ENCODE measurements around the gene GLRX5. TPM values are rescaled to one million over a fixed set of nuclear protein-coding genes. Genes with fewer than 3 reads are reported as not detected.

Gene GLRX5
- total RNA-seq, 2 donors from 2014 or later: 35.5 to 36.1 TPM

DNA sequence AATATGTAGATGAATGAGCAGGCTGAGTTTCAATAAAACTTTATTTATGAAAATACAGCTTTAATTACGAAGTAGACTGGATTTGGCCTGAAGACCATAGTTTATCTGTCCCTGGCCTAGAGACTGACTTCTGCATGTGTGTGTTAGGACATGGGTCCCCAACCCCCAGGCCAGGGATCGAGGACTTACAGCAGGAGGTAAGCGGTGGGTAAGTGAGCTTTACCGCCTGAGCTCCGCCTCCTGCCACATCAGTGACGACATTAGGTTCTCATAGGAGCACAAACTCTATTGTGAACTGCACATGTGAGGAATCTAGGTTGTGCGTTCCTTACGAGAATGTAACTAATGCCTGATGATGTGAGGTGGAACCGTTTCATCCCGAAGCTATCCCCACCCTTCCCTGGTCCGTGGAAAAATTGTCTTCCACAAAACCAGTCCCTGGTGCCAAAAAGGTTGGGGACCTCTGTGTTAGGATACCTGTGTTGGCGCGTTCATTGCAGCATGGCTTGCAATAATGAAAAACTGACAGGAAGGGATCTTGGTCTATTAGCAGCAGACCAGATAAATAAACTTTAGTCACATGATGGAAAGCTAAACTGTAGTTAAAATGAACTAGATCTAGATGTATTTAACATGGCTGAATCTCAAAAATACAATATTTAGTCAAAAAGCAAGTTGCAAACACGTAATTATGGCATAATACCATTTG is 4.1 kb downstream of the GLRX5 start:
- DNase-seq (ENCODE audit: low spot score): no peak
- Mint-ChIP-seq H3K4me3 (no peak overlapping the region), H3K9me3 (no peaks in the 10 kb centered on the region), H3K27me3 (no peaks in the 10 kb centered on the region), H3K27ac (no peak overlapping the region), H3K36me3 (no peaks in the 10 kb centered on the region), H3K4me1 (ENCODE audit: low read depth in 2 of 2) (peaks cover 31 to 35% of the 10 kb centered on the region in 2 donors)
- ATAC-seq: no peak

DNA sequence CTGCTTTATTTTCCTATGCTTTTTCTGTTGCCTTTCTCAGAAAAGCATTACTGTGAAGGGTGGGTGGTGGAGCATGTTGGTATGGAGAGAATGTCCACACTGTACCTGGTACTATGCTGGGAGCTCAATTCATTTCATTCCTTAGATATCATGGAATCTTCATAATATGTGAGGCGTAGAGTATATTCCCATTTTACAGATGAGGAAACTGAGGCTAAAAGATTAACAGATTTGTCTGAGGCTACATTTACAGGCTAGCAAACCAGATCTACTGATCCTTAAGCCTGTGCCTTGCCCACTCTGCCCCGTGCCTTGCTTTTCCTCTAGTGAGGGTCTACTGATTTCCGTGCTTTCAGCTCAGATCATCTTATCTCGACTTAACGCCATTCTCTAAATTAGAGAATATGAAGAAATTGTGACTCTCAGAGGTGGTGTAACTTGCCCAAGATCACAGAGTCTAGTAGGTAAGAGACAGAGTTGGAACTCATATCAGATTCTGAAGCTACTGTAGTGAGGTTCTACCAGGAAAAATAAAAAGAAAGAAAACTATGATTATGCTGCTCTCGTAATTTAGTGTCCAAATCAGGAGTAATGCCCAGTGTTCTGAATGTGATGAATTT is 5.5 kb downstream of the GLRX5 start:
- ATAC-seq: no peak
- Mint-ChIP-seq H3K4me1 (ENCODE audit: low read depth in 2 of 2) (peaks cover 30 to 34% of the 10 kb centered on the region in 2 donors), H3K27me3 (no peaks in the 10 kb centered on the region), H3K36me3 (no peaks in the 10 kb centered on the region), H3K9me3 (no peaks in the 10 kb centered on the region), H3K27ac (no peak overlapping the region), H3K4me3 (no peak overlapping the region)
- no peak for DNase-seq (ENCODE audit: low spot score)

DNA sequence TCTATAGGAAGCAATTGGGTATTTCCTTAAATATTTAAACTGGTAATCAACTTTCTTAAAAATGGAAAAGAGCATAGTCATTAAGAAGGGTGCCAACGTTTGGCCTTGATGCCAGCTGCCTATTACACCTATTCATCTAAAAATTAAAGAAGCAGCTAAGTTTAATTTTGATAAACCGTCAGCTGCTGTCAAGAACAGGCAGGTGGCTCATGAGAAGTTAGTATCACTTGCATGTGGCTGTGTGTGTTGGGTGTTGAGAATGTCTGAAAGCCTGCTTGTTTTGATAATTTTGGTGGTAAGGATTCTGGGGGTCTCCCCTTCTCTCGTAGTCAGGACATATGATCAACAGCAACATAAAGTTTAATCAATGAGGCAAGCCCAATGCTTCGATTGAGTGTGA is 6.5 kb downstream of the GLRX5 start:
- no peaks in the 10 kb centered on the region for H3K27me3 Mint-ChIP-seq
- DNase-seq (ENCODE audit: low spot score) (no peak), ATAC-seq (no peak)
- peaks cover 20 to 24% of the 10 kb centered on the region in 2 donors for H3K4me1 Mint-ChIP-seq (ENCODE audit: low read depth in 2 of 2)
- H3K9me3 Mint-ChIP-seq: no peaks in the 10 kb centered on the region
- H3K27ac Mint-ChIP-seq: no peak overlapping the region
- no peak overlapping the region for H3K4me3 Mint-ChIP-seq
- no peaks in the 10 kb centered on the region for H3K36me3 Mint-ChIP-seq

DNA sequence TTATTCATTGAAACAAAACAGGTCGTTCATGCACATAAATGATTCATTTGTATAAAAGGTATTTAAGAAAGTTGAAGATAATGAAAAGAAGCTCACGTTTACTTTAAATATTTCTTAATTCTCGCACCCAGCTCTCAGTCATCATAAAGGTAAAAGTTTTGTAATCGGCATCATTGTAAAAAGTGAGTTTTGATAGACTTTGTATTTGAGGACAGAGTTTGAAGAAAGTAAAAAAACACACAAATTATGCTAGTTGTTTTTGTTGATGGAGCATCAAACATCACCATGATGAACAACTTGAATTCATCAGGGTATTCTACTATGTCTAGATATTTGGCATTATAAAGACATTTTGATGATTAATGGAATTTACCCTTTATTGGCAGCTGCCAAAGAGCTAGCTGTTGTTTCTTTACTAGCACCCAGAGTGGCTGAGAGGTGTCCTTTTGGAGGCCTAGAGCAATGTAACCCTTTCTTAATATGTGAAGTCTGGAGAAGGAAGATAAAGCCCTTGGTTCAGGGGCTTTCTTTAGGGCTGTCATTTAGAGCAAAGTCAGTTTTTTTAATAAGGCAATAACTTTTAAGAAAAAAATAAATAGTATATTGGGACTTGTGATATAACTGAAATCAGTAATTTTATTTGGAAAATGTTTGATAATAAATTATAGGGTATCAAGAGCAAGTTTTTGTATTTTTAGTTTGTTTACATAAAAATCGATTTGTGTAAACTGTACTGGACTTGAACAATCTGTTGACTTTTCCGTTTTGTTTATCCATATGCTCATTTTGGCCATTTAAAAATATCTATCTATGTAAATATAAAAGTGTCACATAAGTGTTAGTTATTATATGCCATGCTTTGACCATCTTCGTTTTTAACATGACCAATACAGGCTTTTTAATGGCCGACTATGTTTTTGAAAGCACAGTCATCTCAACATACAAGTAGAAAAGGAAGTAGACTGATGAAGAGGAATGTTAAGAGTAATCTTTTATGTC is 7.4 kb downstream of the GLRX5 start:
- no peaks in the 10 kb centered on the region for H3K9me3 Mint-ChIP-seq
- no peak overlapping the region for H3K27ac Mint-ChIP-seq
- no peak for DNase-seq (ENCODE audit: low spot score)

DNA sequence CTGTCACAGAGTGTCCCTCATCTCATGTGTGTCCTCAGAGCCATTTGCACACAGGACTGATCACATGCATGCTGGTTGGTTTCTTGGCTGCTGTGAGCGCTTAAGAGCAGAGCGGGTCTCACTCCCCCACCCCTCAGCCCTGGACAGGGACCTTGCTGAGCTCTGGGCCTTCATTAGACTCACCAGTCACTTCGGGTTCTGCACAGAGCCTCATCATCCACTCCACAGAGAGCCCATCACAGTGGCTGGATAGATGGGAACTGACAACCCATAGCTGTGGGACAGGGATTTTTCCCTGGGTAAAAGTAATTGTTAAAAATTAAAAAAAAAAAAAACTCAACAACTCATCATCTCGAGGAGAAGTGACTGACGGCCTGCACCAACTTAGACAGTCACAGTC is 8.2 kb downstream of the GLRX5 start:
- no peaks in the 10 kb centered on the region for H3K9me3 Mint-ChIP-seq
- peaks cover 10 to 11% of the 10 kb centered on the region in 2 donors for H3K4me1 Mint-ChIP-seq (ENCODE audit: low read depth in 2 of 2)
- H3K27ac Mint-ChIP-seq: no peak overlapping the region
- no peaks in the 10 kb centered on the region for H3K27me3 Mint-ChIP-seq
- H3K36me3 Mint-ChIP-seq: no peaks in the 10 kb centered on the region
- DNase-seq (ENCODE audit: low spot score): no peak
- no peak for ATAC-seq
- no peak overlapping the region for H3K4me3 Mint-ChIP-seq

More for the DNA sequence above, 7.4 kb downstream of the GLRX5 start:
- Mint-ChIP-seq H3K36me3 (no peaks in the 10 kb centered on the region), H3K4me3 (no peak overlapping the region), H3K4me1 (ENCODE audit: low read depth in 2 of 2) (peaks cover 14 to 16% of the 10 kb centered on the region in 2 donors), H3K27me3 (no peaks in the 10 kb centered on the region)
- no peak for ATAC-seq

DNA sequence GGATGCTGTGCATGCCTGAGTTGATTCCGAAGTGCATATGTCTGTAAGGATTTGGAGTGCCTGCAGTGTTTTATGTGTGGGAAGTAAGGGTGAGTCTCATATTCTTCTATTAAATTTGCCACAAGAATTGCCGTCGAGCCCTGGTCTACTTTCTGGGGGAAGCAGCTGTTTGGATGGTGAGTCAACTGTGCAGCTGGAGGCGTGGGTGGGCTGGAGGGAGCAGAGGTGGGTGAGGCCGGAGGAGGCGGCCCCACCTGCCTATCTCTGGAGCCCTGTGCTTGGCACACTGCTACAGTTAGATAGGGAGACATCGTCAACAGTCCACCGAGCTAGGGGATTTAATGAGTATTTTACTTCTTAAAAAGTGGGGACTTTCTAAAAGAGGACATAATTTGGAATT is 9.7 kb downstream of the GLRX5 start:
- H3K27me3 Mint-ChIP-seq: no peaks in the 10 kb centered on the region
- H3K27ac Mint-ChIP-seq: no peak overlapping the region
- H3K4me3 Mint-ChIP-seq: no peak overlapping the region
- H3K9me3 Mint-ChIP-seq: no peaks in the 10 kb centered on the region
- no peaks in the 10 kb centered on the region for H3K36me3 Mint-ChIP-seq
- peaks cover 0 to 2% of the 10 kb centered on the region in 2 donors for H3K4me1 Mint-ChIP-seq (ENCODE audit: low read depth in 2 of 2)
- no peak for ATAC-seq
- no peak for DNase-seq (ENCODE audit: low spot score)

DNA sequence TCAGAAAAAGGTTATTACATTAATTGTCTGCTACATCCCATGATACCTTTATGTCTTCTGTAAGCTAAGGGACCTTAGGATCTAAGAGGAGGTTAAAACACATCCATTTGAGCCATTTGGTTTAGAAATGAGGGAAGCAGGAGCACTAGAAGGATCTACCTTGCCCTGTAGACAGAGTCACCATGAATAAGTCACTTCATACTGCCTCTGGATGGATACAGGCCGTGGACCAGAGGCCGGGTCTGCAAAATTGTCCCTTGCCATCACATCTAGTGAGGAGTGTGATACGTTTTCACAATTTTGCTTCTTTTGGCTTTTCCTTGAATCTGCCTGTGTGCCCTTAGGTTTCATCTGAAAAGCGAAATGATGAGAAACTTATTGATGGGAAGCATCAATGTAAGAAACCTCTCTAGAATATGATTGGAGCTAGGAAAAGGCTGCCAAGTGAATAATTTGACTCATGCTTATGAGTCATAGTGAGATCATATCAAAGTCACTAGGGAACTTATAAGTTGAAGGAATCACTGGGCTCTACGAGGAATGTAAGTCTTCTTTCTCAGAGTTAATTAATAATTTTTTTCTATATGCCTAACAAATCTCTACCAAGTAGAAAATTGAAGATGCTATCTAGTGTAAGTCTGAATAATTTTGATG is 10.8 kb downstream of the GLRX5 start:
- no peaks in the 10 kb centered on the region for H3K9me3 Mint-ChIP-seq
- H3K27ac Mint-ChIP-seq: no peak overlapping the region
- no peak overlapping the region for H3K4me3 Mint-ChIP-seq
- no peak for DNase-seq (ENCODE audit: low spot score)
- H3K4me1 Mint-ChIP-seq (ENCODE audit: low read depth in 2 of 2): peaks cover 0 to 2% of the 10 kb centered on the region in 2 donors
- ATAC-seq: no peak
- no peaks in the 10 kb centered on the region for H3K36me3 Mint-ChIP-seq
- H3K27me3 Mint-ChIP-seq: no peaks in the 10 kb centered on the region

DNA sequence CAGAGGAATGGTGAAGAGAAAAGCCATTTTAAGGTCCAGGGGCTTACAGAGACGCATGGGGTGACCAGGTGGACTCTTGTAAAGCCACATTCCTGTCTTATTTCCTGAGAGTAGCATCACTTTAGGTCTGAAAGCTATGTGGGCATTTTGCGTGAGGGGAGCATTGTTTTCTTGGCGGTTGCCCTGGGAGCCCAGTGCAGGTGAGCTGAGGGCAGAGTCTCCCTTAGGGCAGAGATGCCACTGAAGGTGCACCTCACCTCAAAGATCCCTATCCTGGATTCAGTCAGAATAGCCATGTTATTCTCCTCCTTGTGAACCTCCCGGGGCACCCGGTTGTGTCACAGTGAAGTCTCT is 12.4 kb downstream of the GLRX5 start:
- DNase-seq (ENCODE audit: low spot score): no peak
- ATAC-seq: no peak
- Mint-ChIP-seq H3K4me1 (ENCODE audit: low read depth in 2 of 2) (peaks cover 0 to 2% of the 10 kb centered on the region in 2 donors), H3K27me3 (no peaks in the 10 kb centered on the region), H3K9me3 (no peaks in the 10 kb centered on the region), H3K4me3 (no peak overlapping the region), H3K27ac (no peak overlapping the region), H3K36me3 (no peaks in the 10 kb centered on the region)

DNA sequence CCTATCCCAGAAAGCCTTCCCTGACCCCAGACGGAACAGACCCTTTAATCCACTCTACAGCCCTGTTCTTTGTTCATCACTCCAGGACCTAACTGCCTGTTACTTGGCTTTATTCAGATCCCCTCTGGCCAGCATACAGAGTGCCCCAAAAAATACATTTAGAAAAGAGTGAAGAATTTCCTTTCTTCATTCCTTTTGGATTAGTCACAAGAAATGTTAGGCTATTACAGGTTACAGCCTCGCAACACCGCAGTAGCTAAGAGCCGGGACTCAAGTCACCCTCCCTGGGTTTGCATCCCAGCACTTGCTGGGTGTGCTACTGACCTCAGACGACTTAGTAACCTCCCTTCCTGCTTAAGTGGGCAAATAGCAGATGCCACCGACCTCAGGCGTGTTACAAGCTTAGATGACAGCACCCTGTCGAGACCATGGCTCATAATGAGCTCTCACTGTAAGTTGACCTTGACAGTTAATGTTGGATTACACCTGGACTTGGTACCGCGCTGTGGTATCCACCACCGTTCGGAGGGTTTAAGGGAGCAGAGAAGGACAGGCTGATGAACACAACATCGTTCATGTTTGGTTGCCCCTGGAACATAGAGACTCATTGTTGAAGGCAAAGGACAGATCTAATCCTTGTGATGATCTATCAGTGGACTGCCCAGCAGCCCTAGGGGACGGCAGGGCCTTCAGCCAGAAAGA is 12.9 kb downstream of the GLRX5 start:
- Mint-ChIP-seq H3K27me3 (no peaks in the 10 kb centered on the region), H3K4me3 (no peak overlapping the region), H3K9me3 (no peaks in the 10 kb centered on the region), H3K4me1 (ENCODE audit: low read depth in 2 of 2) (peaks cover 0 to 2% of the 10 kb centered on the region in 2 donors), H3K27ac (no peak overlapping the region), H3K36me3 (no peaks in the 10 kb centered on the region)
- DNase-seq (ENCODE audit: low spot score) (no peak), ATAC-seq (no peak)

DNA sequence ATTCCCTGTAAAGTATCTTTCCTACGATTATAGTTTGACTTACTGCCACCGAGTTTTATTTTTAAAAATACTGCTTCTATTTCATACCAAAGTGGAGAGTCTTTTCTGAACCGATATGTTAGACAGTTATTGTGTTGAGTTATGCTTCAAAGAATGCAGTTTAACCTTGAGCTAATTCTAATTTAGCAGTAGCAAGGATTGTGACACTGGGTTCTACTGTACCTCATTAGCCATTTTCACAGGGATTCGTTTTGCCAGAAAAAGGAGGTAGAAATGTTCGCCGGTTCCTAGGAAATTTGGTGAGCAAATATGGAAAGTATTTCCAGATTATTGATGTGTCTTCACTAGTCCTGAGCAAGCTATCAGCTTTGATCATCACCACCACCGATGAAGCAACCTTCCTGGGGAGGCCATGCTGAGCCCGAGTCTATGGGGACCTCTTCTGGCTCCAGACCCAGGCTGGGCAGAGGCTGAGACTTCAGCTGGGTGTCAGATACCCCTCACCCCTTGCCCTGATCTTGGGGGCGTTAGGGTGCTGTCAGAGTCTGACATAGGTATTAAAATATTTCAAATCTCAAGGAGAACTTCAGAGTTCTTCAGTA is 13.6 kb downstream of the GLRX5 start:
- H3K4me1 Mint-ChIP-seq (ENCODE audit: low read depth in 2 of 2): peaks cover 0 to 2% of the 10 kb centered on the region in 2 donors
- ATAC-seq (no peak), DNase-seq (ENCODE audit: low spot score) (no peak)
- H3K9me3 Mint-ChIP-seq: no peaks in the 10 kb centered on the region
- H3K36me3 Mint-ChIP-seq: no peaks in the 10 kb centered on the region
- H3K27ac Mint-ChIP-seq: no peak overlapping the region
- H3K27me3 Mint-ChIP-seq: no peaks in the 10 kb centered on the region
- no peak overlapping the region for H3K4me3 Mint-ChIP-seq

DNA sequence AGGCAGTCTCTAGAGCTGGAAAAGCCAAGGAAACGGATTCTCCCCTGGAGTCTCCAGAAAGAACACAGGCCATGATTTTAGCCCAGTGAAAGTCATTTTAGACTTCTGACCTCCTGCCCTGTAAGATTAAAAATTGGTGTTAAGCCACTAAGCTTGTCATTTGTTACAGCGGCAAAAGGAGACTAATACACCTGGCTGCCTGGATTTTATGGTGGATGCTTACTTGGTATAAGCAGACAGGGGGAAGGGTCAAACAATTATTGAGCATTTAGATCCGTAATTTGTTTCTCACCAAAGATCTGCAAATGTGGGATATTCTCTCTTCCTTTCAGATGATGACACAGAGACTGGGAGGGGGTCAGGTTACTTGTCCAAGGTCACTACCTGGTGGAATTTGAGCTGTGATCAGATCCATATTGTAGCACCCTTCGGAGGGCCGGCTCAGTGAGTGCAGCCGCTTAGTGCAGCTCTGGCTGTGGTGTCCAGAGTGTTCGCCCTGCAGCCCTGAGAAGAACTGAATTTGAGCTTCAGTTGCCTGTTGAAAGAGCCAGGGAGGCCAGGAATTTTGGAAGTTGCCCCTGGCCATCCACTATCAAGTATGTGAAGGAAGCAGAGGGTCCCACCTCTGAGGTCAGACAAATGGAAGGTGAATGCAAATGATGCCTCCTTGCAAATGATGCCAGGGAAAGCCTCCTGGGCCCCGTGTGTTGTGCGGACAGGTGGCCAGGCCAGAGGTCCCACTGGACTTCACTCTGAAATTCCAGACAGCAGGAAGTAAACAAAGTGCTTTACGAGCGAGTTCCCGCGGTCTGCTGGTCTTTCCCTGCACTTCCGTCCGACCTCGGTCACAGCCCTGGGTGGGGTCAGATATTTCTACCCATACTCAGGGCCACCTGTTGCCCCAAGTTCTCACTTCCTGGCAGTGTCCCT is 15.1 kb downstream of the GLRX5 start:
- ATAC-seq (no peak), DNase-seq (ENCODE audit: low spot score) (no peak)
- H3K27me3 Mint-ChIP-seq: no peaks in the 10 kb centered on the region
- H3K36me3 Mint-ChIP-seq: no peaks in the 10 kb centered on the region
- no peak overlapping the region for H3K27ac Mint-ChIP-seq
- H3K9me3 Mint-ChIP-seq: no peaks in the 10 kb centered on the region
- peaks cover 0 to 2% of the 10 kb centered on the region in 2 donors for H3K4me1 Mint-ChIP-seq (ENCODE audit: low read depth in 2 of 2)
- H3K4me3 Mint-ChIP-seq: no peak overlapping the region

DNA sequence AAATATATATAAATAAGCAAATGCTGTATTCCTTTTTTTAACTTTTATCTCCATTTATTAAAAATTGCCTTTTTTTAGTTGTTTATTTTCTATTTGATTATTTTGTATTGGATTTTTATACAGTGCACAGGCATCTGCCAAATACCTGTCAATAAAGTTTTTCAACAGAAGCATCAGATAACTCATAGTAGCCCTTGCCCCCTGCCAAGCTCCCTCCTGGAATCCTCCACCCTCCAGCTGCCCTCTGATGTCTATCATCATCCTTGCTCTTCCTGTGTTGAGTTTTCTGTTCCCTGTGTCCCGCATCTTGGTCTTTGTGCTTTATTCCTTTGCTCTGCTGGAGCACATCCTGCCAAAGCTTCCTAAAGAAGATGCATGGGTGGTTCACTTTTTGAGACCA is 16.6 kb downstream of the GLRX5 start:
- no peak for DNase-seq (ENCODE audit: low spot score)
- H3K4me3 Mint-ChIP-seq: no peak overlapping the region
- no peaks in the 10 kb centered on the region for H3K36me3 Mint-ChIP-seq
- H3K4me1 Mint-ChIP-seq (ENCODE audit: low read depth in 2 of 2): peaks cover 0 to 2% of the 10 kb centered on the region in 2 donors
- ATAC-seq: no peak
- H3K9me3 Mint-ChIP-seq: no peaks in the 10 kb centered on the region
- no peaks in the 10 kb centered on the region for H3K27me3 Mint-ChIP-seq
- H3K27ac Mint-ChIP-seq: no peak overlapping the region

All from natural killer cell treated with Interleukin-12 subunit alpha and Interleukin-12 subunit beta and Interleukin-15 and Interleukin-18, amount 100 ng/mL, for 72 hours (primary cell).